ENCODE measurements around the gene PDK4. TPM values are rescaled to one million over a fixed set of nuclear protein-coding genes. Genes with fewer than 3 reads are reported as not detected.

The PDK4 gene
- total RNA-seq (1 to 10 TPM in 2 of 5 experiments, under 1 TPM in 1, not detected in 2; 0.62 to 3.6 (median 1.2) TPM), polyA plus RNA-seq (not detected), total RNA-seq (not detected)

DNA sequence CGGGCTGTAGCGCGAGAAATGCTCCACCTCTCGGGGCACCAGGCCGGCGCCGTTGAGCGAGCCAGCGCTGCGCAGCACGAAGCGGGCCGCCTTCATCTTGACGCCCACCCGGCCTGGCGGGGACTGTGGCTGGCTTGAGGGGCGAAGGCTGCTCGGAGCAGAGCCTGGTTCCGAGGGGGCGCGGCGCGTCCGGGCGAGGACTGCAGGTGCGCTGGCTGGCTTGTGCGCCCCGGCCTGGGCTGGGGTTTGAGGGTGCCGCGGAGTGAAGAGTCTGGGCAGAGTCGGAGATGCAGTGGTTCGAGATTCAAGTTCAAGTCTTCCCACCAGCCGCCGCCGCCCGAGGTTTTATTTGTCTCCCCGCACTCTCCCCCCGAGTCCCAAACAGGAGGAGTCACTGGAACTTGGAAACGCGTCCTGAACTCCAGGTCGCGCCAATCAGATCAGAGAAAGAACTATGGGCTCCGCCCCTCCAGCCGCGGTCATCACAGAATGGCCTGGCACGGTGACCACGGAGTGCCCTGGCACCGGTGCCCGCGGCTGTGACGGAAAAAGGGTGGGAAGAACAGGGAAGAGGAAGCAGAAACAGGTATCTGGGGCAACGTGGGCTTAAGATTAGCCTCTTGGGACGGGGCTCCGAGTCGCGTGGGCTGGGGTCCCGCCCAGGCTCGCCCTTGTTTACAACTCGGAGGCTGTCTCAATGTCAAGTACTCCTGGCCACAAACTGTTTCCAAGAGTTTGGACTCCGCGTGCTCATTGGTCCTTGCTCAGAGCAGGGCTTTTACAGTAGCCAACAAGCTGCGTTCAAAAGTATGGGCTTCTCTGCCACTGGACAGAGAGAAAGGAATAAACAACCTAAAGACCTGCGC, at the start of gene PDK4:
Gene PDK4, minus strand, starts transcription at position 319 of the 866 bp plus-strand sequence. Its CDS starts 223 bp downstream, at position 96.
- Histone ChIP-seq H3K36me3 (ENCODE audit: control insufficient read depth in 2 of 3, insufficient read depth in 3 of 3, low read length in 3 of 3) (no peaks in the 10 kb centered on the region), H3K4me1 (ENCODE audit: control insufficient read depth in 2 of 2, insufficient read depth in 2 of 2, low read length in 2 of 2) (no peaks in the 10 kb centered on the region), H3K27me3 (ENCODE audit: control insufficient read depth in 2 of 2, insufficient read depth in 2 of 2, low read length in 2 of 2) (no peaks in the 10 kb centered on the region), H3K4me3 (ENCODE audit: low read length) (no peak within 1 kb of the TSS), H3K27ac (ENCODE audit: low read depth, low read length) (no peak within 1 kb of the TSS), H3K9me3 (ENCODE audit: control insufficient read depth in 2 of 3, low read length in 3 of 3) (no peaks in the 10 kb centered on the region)
- peaks cover 24 to 31% (median 29%) of the 10 kb centered on the region in 5 donors for H3K27me3 Mint-ChIP-seq
- H3K9me3 Mint-ChIP-seq, result peaks cover 0 to 6% (median 0%) of the 10 kb centered on the region in 11 donors
- DNase-seq (peak in 1 of 9 donors; percentile 6), ATAC-seq (peak; percentile 83)
- ChIA-PET CTCF (no interaction called here), POLR2A (no interaction called here)
- peaks cover 0 to 9% (median 4%) of the 10 kb centered on the region in 7 donors for H3K4me1 Mint-ChIP-seq
- no peak within 1 kb of the TSS for H3K27ac Mint-ChIP-seq
- peaks cover 0 to 4% (median 0%) of the 10 kb centered on the region in 5 donors for H3K36me3 Mint-ChIP-seq
- peak within 1 kb of the TSS in 4 of 10 donors; percentile 6 to 65 (median 29) for H3K4me3 Mint-ChIP-seq
- intact Hi-C loops (cut with micrococcal nuclease), result no loop called here

DNA sequence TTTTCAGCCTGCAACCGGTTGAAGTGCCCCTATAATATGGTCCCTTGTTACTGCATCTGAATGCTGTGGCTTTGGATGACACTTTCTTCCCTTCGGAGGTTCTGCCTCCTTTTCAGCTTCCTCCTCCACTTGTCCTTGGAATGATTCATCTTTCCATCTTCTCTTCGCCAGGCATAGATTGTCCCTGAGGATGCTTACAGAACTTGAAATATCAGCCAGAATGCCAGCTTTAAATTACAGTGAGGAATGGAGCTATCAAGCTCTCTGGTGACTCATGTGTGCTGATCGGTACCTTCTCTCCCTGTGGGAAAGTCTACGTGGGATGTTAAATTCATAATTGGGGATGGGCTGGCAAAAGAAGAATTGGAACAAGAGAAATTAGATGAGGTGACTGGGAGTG, 45.9 kb upstream of the PDK4 start:
- no peaks in the 10 kb centered on the region for H3K9me3 ChIP-seq (ENCODE audit: control insufficient read depth in 2 of 3, low read length in 3 of 3)
- H3K36me3 Mint-ChIP-seq, result no peaks in the 10 kb centered on the region
- ATAC-seq (no peak), DNase-seq (no peak)
- H3K4me3 ChIP-seq (ENCODE audit: low read length), result no peak overlapping the region
- no peak overlapping the region for H3K27ac ChIP-seq (ENCODE audit: low read depth, low read length)
- H3K4me1 Mint-ChIP-seq, result no peaks in the 10 kb centered on the region
- no peak overlapping the region for H3K4me3 Mint-ChIP-seq
- no peaks in the 10 kb centered on the region for H3K4me1 ChIP-seq (ENCODE audit: control insufficient read depth in 2 of 2, insufficient read depth in 2 of 2, low read length in 2 of 2)
- peaks cover 0 to 3% (median 0%) of the 10 kb centered on the region in 5 donors for H3K27me3 Mint-ChIP-seq
- H3K27ac Mint-ChIP-seq, result no peak overlapping the region
- ChIA-PET CTCF (no interaction called here), POLR2A (no interaction called here)
- no peaks in the 10 kb centered on the region for H3K9me3 Mint-ChIP-seq
- no peaks in the 10 kb centered on the region for H3K36me3 ChIP-seq (ENCODE audit: control insufficient read depth in 2 of 3, insufficient read depth in 3 of 3, low read length in 3 of 3)
- intact Hi-C loops (cut with micrococcal nuclease), result no loop called here
- H3K27me3 ChIP-seq (ENCODE audit: control insufficient read depth in 2 of 2, insufficient read depth in 2 of 2, low read length in 2 of 2), result no peaks in the 10 kb centered on the region

DNA sequence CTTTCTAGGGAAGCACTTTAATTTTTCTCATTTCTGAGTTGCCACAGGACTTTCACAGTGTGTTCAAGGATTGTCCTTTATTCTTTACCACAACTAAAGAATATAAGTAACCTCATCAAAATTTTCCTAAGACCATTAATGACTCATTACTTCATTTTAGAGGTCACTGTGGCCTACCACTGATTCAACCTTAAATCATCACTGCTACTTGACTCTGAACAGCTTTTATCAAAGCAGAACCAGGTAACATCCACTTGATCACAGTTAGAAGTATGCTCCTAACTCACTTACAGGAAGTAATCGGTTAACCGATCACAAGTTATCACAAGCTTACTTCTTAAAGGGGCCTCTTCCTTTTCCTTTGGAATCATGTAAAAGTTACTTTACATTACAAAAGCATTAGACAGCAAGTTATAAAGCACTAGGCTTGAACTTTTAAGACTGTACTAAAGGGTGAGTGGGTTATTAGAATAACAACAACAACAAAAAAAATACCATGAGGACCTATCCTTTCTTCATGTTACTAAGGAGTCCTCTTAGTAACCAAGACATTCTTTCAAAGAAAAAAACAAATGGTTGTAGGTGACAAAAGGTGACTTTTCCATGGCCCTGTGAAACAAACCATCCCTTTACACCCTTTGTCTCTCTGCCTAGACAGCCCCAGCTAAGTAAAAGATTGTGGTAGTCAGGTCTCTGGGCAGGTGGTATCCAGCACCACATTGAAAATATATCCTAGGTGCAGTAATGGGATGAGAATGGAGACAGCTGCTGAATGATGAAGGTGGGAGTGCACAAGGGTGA, 40.0 kb upstream of the PDK4 start:
- ATAC-seq (no peak), DNase-seq (no peak)
- CTCF ChIA-PET, result no interaction called here
- intact Hi-C loops (cut with micrococcal nuclease), result no loop called here
- Mint-ChIP-seq H3K4me3 (no peak overlapping the region), H3K9me3 (peaks cover 0 to 6% (median 0%) of the 10 kb centered on the region in 11 donors), H3K36me3 (no peaks in the 10 kb centered on the region), H3K4me1 (peaks cover 0 to 3% (median 0%) of the 10 kb centered on the region in 7 donors), H3K27ac (no peak overlapping the region), H3K27me3 (peaks cover 0 to 4% (median 0%) of the 10 kb centered on the region in 5 donors)
- POLR2A ChIA-PET, result no interaction called here
- Histone ChIP-seq H3K9me3 (ENCODE audit: control insufficient read depth in 2 of 3, low read length in 3 of 3) (no peaks in the 10 kb centered on the region), H3K27me3 (ENCODE audit: control insufficient read depth in 2 of 2, insufficient read depth in 2 of 2, low read length in 2 of 2) (no peaks in the 10 kb centered on the region), H3K36me3 (ENCODE audit: control insufficient read depth in 2 of 3, insufficient read depth in 3 of 3, low read length in 3 of 3) (no peaks in the 10 kb centered on the region), H3K27ac (ENCODE audit: low read depth, low read length) (no peak overlapping the region), H3K4me3 (ENCODE audit: low read length) (no peak overlapping the region), H3K4me1 (ENCODE audit: control insufficient read depth in 2 of 2, insufficient read depth in 2 of 2, low read length in 2 of 2) (no peaks in the 10 kb centered on the region)

DNA sequence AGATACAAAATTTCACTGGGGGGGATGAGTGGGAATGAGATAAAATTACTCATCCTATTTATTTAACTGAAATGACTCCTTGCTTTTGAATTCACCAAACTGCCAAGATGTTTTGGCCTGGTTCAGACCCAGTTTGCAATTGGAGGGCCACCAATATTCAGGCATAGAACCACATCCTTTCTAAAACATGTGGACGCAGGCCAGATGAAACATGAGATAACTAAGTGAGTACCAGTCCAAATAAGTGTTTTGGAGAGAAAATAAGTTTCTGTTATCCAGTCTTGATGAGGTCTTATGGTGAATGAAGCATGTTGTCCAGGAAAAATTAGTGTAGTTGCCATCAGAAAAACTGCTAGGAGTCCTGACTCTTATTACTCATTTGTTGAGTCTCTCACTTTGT, 36.3 kb upstream of the PDK4 start:
- Mint-ChIP-seq H3K4me3 (no peak overlapping the region), H3K27ac (no peak overlapping the region), H3K36me3 (no peaks in the 10 kb centered on the region), H3K4me1 (peaks cover 0 to 3% (median 0%) of the 10 kb centered on the region in 7 donors), H3K9me3 (peaks cover 0 to 14% (median 0%) of the 10 kb centered on the region in 11 donors), H3K27me3 (peaks cover 0 to 4% (median 0%) of the 10 kb centered on the region in 5 donors)
- ChIA-PET POLR2A (no interaction called here), CTCF (no interaction called here)
- ATAC-seq, result no peak
- intact Hi-C loops (cut with micrococcal nuclease), result no loop called here
- no peak overlapping the region for H3K27ac ChIP-seq (ENCODE audit: low read depth, low read length)
- no peaks in the 10 kb centered on the region for H3K4me1 ChIP-seq (ENCODE audit: control insufficient read depth in 2 of 2, insufficient read depth in 2 of 2, low read length in 2 of 2)
- H3K36me3 ChIP-seq (ENCODE audit: control insufficient read depth in 2 of 3, insufficient read depth in 3 of 3, low read length in 3 of 3), result no peaks in the 10 kb centered on the region
- no peak overlapping the region for H3K4me3 ChIP-seq (ENCODE audit: low read length)
- no peaks in the 10 kb centered on the region for H3K27me3 ChIP-seq (ENCODE audit: control insufficient read depth in 2 of 2, insufficient read depth in 2 of 2, low read length in 2 of 2)
- no peaks in the 10 kb centered on the region for H3K9me3 ChIP-seq (ENCODE audit: control insufficient read depth in 2 of 3, low read length in 3 of 3)
- no peak for DNase-seq

DNA sequence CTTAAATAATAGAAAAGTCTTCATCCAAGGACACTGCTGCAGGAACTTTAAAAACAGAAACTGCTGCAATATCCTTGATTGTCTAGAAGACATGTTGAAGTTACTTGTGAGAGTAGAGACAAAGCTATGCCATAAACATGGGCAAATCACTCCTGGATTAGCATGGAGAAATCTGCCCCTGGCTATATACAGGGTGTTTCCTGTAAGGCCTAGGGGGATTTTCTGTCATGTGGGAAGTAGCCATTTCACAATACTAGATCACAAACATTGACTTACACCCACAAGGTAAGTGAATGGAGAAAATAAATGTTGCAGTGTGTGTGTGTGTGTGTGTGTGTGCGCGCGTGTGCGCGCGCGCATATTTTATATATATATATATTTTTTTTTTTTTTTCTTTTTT, 35.2 kb upstream of the PDK4 start:
- ATAC-seq (no peak), DNase-seq (no peak)
- POLR2A ChIA-PET, result no interaction called here
- peaks cover 0 to 3% (median 0%) of the 10 kb centered on the region in 7 donors for H3K4me1 Mint-ChIP-seq
- Histone ChIP-seq H3K4me3 (ENCODE audit: low read length) (no peak overlapping the region), H3K36me3 (ENCODE audit: control insufficient read depth in 2 of 3, insufficient read depth in 3 of 3, low read length in 3 of 3) (no peaks in the 10 kb centered on the region), H3K4me1 (ENCODE audit: control insufficient read depth in 2 of 2, insufficient read depth in 2 of 2, low read length in 2 of 2) (no peaks in the 10 kb centered on the region), H3K27ac (ENCODE audit: low read depth, low read length) (no peak overlapping the region), H3K27me3 (ENCODE audit: control insufficient read depth in 2 of 2, insufficient read depth in 2 of 2, low read length in 2 of 2) (no peaks in the 10 kb centered on the region), H3K9me3 (ENCODE audit: control insufficient read depth in 2 of 3, low read length in 3 of 3) (no peaks in the 10 kb centered on the region)
- intact Hi-C loops (cut with micrococcal nuclease), result no loop called here
- no peak overlapping the region for H3K4me3 Mint-ChIP-seq
- peaks cover 0 to 19% (median 3%) of the 10 kb centered on the region in 11 donors for H3K9me3 Mint-ChIP-seq
- H3K27me3 Mint-ChIP-seq, result peaks cover 0 to 4% (median 0%) of the 10 kb centered on the region in 5 donors
- H3K36me3 Mint-ChIP-seq, result no peaks in the 10 kb centered on the region
- no peak overlapping the region for H3K27ac Mint-ChIP-seq
- CTCF ChIA-PET, result no interaction called here

DNA sequence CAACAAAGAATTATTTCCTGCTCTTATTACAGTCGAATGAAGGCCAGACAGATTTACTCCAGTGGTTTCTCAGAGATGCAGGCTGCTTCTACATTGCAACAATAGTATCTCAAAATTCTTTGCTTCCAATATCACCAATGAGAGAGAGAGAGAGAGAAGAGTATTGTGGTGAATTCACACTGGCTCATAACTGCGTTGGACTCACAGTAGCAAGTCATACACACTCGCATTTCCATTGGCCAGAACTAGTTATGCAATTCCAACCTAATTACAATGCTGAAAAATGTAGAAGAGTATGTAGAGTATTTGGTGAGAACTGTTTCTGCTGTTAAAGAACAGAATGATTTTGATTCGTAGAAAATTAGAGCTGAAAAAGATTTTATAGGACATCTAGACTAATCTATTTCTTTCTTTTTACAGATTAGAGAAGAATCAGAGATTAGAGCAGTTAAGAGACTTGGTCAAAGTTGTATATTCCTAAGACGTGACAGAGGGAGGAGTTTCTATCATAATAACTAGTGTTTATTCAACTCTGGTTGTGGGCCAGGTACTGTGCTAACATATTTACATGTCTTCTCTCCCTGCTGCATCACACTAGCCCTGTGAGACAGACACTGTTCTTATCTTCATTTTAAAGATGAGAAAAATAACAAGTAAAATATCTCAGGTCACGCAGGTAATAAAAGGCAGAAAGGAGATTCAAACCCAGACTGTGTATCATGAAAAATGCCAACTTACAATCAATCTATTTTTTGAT, 34.6 kb upstream of the PDK4 start:
- DNase-seq (no peak), ATAC-seq (no peak)
- Mint-ChIP-seq H3K27me3 (peaks cover 0 to 4% (median 0%) of the 10 kb centered on the region in 5 donors), H3K4me1 (no peaks in the 10 kb centered on the region), H3K27ac (no peak overlapping the region), H3K36me3 (no peaks in the 10 kb centered on the region), H3K4me3 (no peak overlapping the region), H3K9me3 (peaks cover 0 to 19% (median 3%) of the 10 kb centered on the region in 11 donors)
- Histone ChIP-seq H3K4me1 (ENCODE audit: control insufficient read depth in 2 of 2, insufficient read depth in 2 of 2, low read length in 2 of 2) (no peaks in the 10 kb centered on the region), H3K27ac (ENCODE audit: low read depth, low read length) (no peak overlapping the region), H3K9me3 (ENCODE audit: control insufficient read depth in 2 of 3, low read length in 3 of 3) (no peaks in the 10 kb centered on the region), H3K4me3 (ENCODE audit: low read length) (no peak overlapping the region), H3K27me3 (ENCODE audit: control insufficient read depth in 2 of 2, insufficient read depth in 2 of 2, low read length in 2 of 2) (no peaks in the 10 kb centered on the region), H3K36me3 (ENCODE audit: control insufficient read depth in 2 of 3, insufficient read depth in 3 of 3, low read length in 3 of 3) (no peaks in the 10 kb centered on the region)
- CTCF ChIA-PET, result no interaction called here
- intact Hi-C loops (cut with micrococcal nuclease), result no loop called here
- POLR2A ChIA-PET, result no interaction called here
